ENCODE data around the gene NBPF1.
A peak's percentile ranks its signal among the peaks of the same experiment; 100 is the strongest.
"Not testable (repeated sequence)": the region's sequence is repeated elsewhere in the genome, so short reads cannot be mapped to it uniquely, and the experiment has no call there.

Gene NBPF1

GRCh38 chr1:16641159-16641975, 28.0 kb upstream of the NBPF1 start:
- not testable (repeated sequence) for DNase-seq

GRCh38 chr1:16639091-16640031, 26.0 kb upstream of the NBPF1 start:
- DNase-seq: peak; percentile 21

GRCh38 chr1:16637941-16638778, 24.8 kb upstream of the NBPF1 start:
- not testable (repeated sequence) for DNase-seq

DNA sequence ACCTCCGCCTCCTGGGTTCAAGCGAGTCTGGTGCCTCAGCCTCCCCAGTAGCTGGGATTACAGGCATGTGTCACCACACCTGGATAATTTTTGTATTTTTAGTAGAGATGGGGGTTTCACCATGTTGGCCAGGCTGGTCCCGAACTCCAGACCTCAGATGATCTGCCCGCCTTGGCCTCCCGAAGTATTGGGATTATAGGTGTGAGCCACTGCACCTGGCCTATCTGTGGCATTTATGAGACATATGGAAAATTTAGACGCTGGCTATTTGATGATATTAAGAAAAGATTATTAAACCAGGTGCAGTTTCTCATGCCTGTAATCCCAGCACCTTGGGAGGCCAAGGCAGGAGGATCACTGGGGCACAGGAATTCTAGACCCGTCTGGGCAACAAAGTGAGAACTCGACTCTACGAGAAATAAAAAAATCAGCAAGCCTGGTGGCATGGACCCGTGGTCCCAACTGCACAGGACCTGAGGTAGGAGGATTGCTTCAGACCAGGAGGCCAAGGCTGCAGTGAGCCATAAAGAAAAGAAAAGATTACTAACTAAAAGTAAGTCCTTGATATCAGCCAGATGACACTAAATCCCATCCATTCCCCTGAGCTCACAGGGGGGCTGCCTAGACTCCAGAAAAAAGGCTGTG, 23.3 kb upstream of the NBPF1 start:
- DNase-seq: not testable (repeated sequence)

DNA sequence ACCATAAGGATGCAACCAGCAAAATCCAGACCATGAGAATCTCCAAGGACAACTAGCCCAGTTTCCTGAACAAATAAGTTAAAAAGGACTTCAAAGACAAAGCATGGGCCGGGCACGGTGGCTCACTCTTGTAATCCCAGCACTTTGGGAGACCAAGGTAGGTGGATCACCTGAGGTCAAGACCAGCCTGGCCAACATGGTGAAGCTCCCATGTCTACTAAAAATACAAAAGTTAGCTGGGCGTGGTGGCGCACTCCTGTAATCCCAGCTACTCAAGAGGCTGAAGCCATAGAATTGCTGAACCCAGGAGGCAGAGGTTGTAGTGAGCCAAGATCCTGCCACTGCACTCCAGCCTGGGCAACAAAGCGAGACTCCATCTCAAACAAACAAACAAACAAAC, 22.6 kb upstream of the NBPF1 start:
- not testable (repeated sequence) for DNase-seq

- DNase-seq: not testable (repeated sequence)
Measured at GRCh38 chr1:16633540-16634282, 20.3 kb upstream of the NBPF1 start.

DNA sequence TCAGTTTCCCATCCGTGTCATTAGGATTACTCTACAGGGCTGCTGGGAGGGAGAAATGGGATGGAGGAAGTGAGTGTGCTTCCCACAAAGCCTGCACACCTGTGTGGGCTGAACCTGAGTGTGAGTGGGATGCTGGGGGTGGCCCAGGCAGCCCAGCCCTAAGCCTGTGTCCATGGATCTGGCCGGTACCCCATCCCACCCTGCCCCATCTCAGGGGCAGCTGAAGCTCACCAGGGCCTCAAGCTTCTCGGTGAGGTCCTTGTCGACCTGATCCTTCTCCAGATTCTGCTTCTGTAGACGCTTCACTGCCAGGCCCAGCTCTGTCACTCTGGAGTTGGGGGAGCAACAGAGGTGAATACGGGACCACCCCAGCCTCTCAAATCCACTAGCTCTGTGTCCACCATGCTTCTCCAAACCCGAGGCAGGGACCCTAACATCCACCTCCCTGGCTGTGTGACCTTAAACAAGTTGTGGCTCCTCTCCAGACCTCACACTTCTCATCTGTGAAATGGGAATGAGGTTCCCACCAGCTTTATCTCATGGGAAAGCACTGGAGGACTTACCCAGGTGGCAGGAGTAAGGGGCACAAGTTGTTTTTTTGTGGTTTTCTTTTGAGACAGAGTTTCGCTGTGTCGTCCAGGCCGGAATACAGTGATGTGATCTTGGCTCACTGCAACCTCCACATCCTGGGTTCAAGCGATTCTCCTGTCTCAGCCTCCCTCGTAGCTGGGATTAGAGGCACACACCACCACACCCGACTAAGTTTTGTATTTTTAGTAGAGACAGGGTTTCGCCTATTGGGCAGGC, 18.9 kb upstream of the NBPF1 start:
- DNase-seq: not testable (repeated sequence)

- DNase-seq: no peak
Measured at GRCh38 chr1:16631248-16632043, 18.1 kb upstream of the NBPF1 start.

- no peak for DNase-seq
Measured at GRCh38 chr1:16630661-16631247, 17.4 kb upstream of the NBPF1 start.

GRCh38 chr1:16629916-16630530, 16.7 kb upstream of the NBPF1 start:
- DNase-seq: not testable (repeated sequence)

DNA sequence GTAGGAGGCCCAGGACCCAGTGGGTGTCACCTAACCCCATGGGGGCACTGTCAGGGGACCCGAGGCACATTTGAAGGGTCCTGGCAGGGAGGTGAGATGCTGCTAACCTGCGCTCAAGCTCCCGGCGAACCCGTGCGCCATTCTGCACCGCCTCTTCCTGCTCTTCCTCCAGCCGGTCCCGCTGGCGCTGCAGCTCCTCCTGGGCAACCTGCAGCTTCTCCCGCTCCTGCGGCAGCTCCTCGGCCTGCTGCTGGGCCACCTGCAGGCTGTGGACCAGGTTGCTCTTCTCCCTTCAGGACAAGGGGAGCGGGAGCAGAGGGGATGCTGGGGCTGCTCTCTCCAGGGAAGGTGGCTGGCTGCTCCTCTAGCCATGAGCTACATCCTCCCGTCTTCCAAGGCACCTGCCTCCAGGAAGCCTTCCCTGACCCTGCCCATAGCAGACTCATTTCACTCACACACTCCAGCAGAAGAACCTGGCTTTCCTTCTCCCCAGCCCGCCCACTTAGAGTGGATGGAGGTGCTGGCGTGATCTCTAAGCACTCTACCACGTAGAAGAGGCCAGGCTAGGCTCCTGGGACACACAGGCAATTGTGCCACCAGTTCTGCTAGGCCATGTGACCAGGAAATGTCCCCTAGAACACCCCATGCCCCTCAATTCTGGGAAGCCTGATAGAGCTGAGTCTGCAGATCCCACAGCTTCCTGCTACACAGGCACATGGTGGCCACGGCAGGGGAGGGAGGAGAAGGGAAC, 15.2 kb upstream of the NBPF1 start:
- no peak for DNase-seq

DNA sequence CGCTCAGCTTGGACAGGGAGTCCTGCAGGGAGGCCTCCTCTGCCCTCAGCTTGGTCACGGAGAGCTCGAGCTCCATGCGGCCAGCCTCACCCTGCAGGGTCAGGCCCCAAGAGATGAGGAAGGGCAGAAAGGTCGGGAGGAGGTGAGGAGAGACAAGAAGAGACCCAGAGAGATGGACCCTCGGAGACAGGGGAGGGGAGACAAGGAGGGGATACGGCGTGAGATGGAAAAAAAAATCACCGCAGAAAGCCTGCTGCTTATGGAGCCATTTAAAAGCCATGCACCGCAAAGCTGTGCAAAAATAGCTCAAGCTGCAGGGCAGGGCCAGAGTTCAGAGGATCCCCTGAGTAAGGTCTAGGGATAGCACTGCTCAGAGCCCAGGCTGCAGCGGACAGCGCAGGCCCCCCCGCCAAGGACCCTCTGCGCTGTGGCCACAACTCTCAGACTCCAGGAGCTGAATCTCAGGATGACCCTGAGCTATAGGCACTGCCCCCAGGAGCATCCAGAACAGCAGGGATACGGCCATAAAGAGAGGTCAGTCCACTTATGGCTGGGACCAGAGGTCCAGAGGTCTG, 13.1 kb upstream of the NBPF1 start:
- DNase-seq: not testable (repeated sequence)

DNA sequence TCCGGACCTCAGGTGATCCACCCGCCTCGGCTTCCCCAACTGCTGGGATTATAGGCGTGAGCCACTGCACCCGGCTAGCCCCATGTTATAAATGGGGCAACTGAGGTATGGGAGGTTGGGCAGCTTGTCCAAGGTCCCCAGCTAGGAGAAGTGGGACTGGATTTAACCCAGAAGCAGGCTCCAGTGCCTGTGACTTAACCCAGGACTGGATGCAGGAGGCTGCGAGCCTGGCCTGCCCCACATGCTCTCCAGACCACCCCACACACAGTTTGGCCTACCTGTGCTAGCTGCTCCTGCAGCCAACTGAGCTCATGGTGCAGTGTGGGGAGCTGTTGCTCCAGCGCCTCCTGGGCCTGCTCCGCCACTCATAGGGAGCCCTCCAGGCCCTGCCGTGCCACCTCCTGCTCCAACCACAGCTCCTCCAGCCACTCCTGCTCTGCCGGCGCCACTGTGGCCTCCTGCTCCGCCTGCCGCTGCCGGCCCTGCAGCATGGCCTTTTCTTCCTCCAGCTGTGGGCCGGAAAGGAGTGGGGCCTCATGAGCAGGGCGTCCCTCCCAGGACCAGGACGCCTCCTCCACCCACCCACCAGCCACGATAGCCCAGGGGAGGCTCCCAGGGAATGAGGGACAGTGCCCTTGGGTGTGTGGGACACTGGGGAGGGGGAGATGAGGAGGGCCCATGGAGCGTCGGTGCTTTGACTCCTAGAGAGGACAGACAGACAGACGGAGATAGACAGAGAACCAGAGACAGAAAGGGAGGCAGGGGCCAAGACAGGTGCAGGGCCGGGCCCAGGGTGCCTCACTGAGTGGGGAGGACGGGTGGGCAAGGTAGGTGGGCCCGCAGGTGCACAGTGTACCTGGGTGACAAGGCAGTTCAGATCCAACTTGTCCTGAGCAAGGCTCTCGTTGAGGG, 12.4 kb upstream of the NBPF1 start:
- no peak for DNase-seq

DNA sequence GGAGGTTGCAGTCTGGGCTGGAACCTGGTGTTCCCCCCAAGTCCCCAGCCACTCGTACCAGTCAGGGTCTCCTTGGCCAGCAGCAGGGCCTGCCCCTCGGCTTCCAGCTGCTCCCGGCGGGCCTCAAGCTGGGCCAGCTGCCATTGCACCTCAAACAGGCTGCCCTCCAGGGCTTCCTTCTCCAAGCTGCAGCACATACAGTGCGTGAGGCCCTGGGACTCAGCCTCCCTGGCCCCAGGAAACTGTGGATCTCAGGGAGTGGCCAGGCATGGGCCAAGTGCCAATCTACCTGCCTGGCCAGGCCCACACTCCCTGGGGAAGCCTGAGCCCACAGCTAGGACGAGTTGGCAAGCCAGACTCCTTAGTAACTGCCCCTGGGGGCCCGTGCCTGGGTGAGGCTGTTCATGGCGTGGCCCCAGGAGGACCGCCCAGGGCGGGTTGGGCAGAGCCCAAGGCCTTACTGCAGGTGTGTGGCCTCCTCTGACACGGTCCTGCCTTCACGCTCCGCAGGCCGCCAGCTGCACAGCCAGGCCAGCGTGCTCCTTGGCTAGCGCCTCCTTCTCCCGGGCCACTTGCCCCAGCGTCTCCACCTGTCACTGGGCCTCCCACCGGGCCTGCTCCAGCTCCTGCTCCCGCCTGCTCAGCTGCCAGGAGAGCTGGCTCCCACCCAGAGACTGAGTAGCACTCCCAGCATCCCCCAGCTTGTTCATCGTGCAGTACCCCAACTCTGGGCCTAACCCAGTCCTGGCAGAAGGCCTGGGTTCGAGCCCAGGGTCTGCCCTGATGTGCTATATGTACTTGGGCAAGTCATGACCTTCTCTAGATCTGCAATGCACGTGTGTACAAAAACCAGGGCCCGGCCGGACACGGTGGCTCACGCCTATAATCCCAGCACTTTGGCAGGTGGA, 10.7 kb upstream of the NBPF1 start:
- DNase-seq: peak; percentile 100

DNA sequence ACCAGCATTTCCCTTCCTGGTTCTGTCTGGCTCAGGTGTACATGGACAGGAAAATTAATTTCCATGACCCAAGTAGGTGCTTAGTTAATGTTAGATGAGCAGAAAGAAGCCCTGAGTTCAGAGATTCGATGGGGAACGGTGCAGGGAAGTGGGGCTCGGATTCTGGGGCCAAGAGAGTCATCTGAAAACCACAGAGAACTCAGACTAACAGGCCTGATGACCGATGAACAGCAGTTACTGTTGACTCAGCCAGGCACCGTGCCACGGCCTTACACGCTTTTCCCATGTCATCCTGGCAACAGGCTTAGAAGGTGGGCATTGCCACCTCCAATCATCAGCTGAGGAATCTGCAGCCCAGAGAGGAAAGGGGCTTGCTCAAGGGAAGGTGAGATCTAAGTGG, 10.0 kb upstream of the NBPF1 start:
- DNase-seq: peak; percentile 99

All from DMS79 (cell line).